Effector memory CD4-positive, alpha-beta T cell (primary cell): ENCODE measurements around the gene SURF6.
"Not testable (repeated sequence)": the region's sequence is repeated elsewhere in the genome, so short reads cannot be mapped to it uniquely, and the experiment has no call there.

ENCODE experiments used
- DNase-seq, 3 donors: peaks; one replicate each; pipeline ENCODE4 v3.0.0-alpha.2; 2020
- H3K27ac ChIP-seq: 2 replicates; pipeline ENCODE4 v1.7.0; 2013; ENCODE audit warnings: mild to moderate bottlenecking, low read length, moderate library complexity; ENCODE audit not compliant: insufficient read depth, poor library complexity, severe bottlenecking
- H3K27me3 ChIP-seq: replicated peaks from 2 replicates; pipeline ENCODE4 v1.7.0; 2013; ENCODE audit warnings: mild to moderate bottlenecking, low read length; ENCODE audit not compliant: insufficient read depth, control insufficient read depth, poor library complexity, severe bottlenecking
- H3K36me3 ChIP-seq: 2 replicates; pipeline ENCODE4 v1.7.0; 2013; ENCODE audit warnings: mild to moderate bottlenecking, low read length, moderate library complexity; ENCODE audit not compliant: control insufficient read depth, insufficient read depth
- H3K4me1 ChIP-seq: 2 replicates; pipeline ENCODE4 v1.7.0; 2013; ENCODE audit warnings: low read length, mild to moderate bottlenecking; ENCODE audit not compliant: control insufficient read depth, insufficient read depth, poor library complexity, severe bottlenecking
- H3K4me3 ChIP-seq: 2 replicates; pipeline ENCODE4 v1.7.0; 2013; ENCODE audit warnings: low read length, low read depth, mild to moderate bottlenecking; ENCODE audit not compliant: insufficient read depth, poor library complexity, severe bottlenecking
- H3K9me3 ChIP-seq: 2 replicates; pipeline ENCODE4 v1.7.0; 2013; ENCODE audit warnings: mild to moderate bottlenecking, low read length, moderate library complexity; ENCODE audit not compliant: control insufficient read depth

SURF6 gene

DNA sequence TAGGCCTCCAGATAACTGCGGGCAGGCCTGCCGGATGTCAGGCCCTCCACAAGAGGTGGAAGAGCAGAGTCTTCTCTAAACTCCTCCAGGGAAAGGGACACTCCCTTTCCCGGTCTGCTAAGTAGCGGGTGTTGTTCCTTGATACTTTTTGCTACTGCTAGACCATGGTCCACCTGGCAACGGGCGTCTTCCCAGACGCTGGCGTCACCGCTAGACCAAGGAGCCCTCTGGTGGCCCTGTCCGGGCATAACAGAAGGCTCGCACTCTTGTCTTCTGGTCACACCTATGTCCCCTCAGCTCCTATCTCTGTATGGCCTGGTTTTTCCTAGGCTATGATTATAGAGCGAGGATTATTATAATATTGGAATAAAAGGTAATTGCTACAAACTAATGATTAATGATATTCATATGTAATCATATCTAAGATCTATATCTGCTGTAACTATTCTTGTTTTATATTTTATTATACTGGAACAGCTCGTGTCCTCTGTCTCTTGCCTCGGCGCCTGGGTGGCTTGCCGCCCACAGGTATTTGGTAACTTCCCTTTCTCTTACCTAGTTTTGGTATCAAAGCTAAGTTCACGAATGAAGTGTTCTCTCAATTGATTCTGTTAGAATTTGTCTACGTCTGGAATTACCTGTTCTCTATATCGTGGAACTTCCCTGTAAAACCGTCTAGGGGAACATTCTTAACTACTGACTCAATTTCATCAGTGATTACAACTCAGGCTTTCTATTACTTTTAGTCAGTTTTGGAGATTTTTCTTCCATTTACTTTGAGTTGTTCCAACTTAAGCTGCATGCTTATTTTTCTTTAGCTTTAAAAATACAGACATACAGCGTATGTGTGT lies 6.5 kb downstream of the SURF6 start:
- H3K4me3 ChIP-seq, H3K27ac ChIP-seq, H3K4me1 ChIP-seq, DNase-seq, H3K27me3 ChIP-seq, H3K9me3 ChIP-seq: not testable (repeated sequence)
- peaks cover 46% of the 10 kb centered on the region for H3K36me3 ChIP-seq

GRCh38 chr9:133327834-133328484 lies 8.0 kb downstream of the SURF6 start:
- Histone ChIP-seq H3K9me3 (no peaks in the 10 kb centered on the region), H3K4me3 (no peak overlapping the region), H3K4me1 (no peaks in the 10 kb centered on the region), H3K27me3 (no peaks in the 10 kb centered on the region), H3K36me3 (peaks cover 32% of the 10 kb centered on the region), H3K27ac (no peak overlapping the region)
- DNase-seq = no peak

DNA sequence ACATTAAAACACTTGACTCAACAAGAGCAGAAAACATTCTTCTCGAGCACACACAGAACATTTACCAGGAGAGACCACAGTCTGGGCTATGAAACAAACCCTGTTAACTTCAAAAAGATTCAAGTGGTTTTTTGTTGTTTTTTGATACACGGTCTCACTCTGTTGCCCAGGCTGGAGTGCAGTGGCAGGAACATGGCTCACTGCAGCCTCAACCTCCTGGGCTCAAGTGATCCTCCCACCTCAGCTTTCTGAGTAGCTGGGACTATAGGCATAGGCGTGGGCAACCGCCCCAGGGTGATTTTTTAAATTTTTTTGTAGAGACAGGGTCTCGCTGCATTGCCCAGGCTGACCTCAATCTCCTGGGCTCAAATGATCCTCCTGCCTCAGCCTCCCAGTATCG lies 9.0 kb downstream of the SURF6 start:
- peaks cover 22% of the 10 kb centered on the region for H3K36me3 ChIP-seq
- not testable (repeated sequence) for H3K27me3 ChIP-seq, H3K4me1 ChIP-seq, DNase-seq, H3K9me3 ChIP-seq, H3K4me3 ChIP-seq, H3K27ac ChIP-seq

DNA sequence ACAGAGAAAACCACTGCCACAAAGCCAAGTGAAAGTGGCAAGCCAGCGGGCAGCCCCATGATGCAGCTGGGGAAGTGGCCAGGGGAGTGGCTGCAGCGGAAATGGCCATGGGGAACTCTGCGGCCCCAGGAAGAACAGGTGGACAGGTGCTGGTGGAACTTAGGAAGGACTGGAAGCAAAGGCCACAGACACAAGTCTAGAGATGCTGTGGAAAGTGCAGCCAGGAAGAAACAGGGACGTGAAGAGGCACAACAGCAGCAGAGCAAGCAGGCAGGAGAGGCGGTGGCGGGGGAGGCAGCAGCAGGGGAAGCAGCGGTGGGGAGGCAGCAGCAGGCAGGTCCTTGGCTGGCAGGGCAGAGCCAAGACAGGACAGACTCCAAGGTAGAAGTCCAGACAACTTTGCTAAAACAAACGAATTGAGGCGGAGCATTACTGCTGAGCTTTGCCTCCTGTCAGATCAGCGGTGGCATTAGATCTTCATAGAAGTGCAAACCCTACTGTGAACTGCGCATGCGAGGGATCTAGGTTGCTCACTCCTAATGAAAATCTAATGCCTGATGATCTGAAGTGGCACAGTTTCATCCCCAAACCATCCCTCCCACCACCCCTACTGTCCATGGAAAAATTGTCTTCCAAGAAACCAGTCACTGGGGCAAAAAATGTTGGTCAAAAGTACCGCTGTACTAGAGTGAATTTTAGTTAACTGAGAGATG lies 11.8 kb downstream of the SURF6 start:
- Histone ChIP-seq H3K4me1 (no peaks in the 10 kb centered on the region), H3K9me3 (no peaks in the 10 kb centered on the region), H3K27me3 (no peaks in the 10 kb centered on the region), H3K36me3 (no peaks in the 10 kb centered on the region), H3K4me3 (no peak overlapping the region), H3K27ac (no peak overlapping the region)
- no peak for DNase-seq

DNA sequence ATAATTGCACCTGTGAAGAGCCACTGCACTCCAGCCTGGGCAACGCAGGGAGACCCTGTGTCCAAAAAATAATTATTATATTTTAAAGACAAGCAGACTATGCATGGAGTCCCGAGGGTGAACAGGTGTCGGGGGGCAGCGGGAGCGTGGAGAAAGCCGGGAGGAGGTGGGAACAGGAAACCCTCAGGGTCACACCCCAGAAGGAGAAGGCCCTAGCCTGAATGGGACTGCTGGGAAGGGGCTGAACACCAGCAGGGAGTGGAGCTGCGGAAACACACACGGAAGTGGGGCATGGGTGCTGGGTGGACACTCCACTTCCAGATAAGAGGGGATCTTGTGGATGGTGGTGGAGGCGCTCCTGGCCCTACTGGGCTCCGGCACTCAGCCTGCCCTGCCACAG lies 12.8 kb downstream of the SURF6 start:
- Histone ChIP-seq H3K36me3 (no peaks in the 10 kb centered on the region), H3K4me3 (no peak overlapping the region), H3K27me3 (no peaks in the 10 kb centered on the region), H3K4me1 (no peaks in the 10 kb centered on the region), H3K27ac (no peak overlapping the region), H3K9me3 (no peaks in the 10 kb centered on the region)
- no peak for DNase-seq

DNA sequence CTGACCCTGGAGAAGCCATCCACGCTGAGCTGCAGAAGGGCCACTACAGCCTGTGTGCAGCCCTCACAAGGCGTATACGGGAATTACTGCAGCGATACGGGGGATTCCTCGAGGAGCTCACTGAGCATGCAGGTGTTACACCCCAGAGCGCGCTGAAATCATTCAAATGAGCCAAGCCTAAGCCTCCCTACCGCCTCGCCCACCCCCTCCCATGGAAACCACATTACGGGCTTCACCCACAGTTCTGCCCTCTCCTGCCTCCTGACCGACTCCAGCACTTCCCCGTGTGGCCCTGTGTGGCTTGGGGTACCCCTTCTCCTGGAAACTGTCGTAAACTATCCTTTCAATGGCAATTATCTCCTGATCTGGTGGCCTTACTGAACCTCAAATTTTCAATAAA lies 13.3 kb downstream of the SURF6 start:
- H3K36me3 ChIP-seq = no peaks in the 10 kb centered on the region
- H3K4me3 ChIP-seq = no peak overlapping the region
- H3K4me1 ChIP-seq = no peaks in the 10 kb centered on the region
- DNase-seq = no peak
- H3K27ac ChIP-seq = no peak overlapping the region
- H3K27me3 ChIP-seq = no peaks in the 10 kb centered on the region
- H3K9me3 ChIP-seq = no peaks in the 10 kb centered on the region

DNA sequence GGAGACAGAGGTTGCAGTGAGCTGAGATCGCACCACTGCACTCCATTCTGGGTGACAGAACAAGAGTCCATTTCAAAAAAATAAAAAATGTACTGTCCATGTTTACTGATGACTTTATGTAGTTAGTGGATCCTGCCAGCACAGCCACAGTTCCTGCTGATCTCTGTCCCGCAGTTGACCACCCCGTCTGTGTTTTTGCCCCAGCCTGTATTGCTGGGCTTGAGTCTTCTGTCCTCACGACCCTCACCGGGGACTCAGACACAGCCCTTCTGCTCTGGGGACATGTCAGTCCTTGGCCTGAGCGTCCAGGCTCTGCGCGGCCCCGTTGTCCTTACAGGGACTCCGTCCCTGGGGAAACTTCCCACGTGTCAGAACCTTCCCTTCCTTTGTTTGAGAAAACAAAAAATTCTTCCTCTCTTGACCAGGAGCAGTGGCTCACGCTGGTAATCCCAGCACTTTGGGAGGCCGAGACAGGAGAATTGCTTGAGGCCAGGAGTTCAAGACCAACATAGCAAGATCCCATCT lies 14.5 kb downstream of the SURF6 start:
- Histone ChIP-seq H3K36me3 (no peaks in the 10 kb centered on the region), H3K9me3 (no peaks in the 10 kb centered on the region), H3K4me1 (no peaks in the 10 kb centered on the region), H3K27me3 (no peaks in the 10 kb centered on the region), H3K27ac (no peak overlapping the region), H3K4me3 (no peak overlapping the region)
- DNase-seq = no peak

DNA sequence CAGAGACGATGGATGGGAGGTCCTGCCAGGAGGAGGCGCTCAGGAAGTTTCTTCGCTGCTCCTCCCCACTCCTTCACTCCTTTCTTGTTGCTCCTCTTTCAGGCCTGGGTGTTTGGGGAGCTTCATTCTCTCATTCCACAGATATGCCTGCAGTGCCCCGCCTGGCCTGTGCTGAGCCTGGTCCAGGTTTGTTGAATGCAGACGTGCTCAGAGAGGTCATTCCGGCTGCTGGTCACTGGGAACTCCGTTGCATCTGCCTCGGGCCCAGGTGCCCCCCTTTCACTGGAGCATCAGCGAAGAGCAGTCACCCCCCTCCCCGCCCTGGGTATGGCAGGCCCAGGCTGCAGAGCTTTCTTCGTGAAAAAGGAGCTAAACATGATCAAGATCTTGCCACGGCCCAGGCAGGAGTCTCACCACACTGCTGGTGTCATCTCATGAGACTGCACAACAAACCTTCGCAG lies 15.5 kb downstream of the SURF6 start:
- H3K27me3 ChIP-seq = no peaks in the 10 kb centered on the region
- no peak overlapping the region for H3K27ac ChIP-seq
- no peaks in the 10 kb centered on the region for H3K9me3 ChIP-seq
- no peak overlapping the region for H3K4me3 ChIP-seq
- H3K4me1 ChIP-seq = no peaks in the 10 kb centered on the region
- no peaks in the 10 kb centered on the region for H3K36me3 ChIP-seq
- DNase-seq = no peak

- not testable (repeated sequence) for H3K27ac ChIP-seq, H3K27me3 ChIP-seq, DNase-seq, H3K36me3 ChIP-seq, H3K9me3 ChIP-seq, H3K4me3 ChIP-seq, H3K4me1 ChIP-seq
Measured at GRCh38 chr9:133317551-133317950, 18.4 kb downstream of the SURF6 start.

DNA sequence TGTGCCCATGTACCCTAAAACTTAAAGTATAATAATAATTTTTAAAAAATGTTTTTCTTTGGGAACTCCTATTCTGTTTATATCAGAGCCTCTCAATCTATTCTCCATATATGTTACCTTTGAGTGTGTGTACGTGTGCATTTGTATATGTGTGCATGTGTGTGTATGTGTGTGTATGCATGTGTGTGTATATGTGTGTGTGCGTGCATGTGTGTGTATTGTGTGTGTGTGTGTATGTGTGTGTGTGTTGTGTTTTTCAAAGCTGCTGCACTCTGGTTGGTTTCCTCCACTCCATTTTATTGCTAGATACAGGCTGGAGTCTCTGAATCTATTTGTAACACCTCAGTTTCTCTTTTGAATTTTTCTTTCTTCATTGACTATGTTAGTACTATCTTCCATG lies 20.0 kb downstream of the SURF6 start:
- Histone ChIP-seq H3K27me3 (no peaks in the 10 kb centered on the region), H3K36me3 (no peaks in the 10 kb centered on the region), H3K4me3 (no peak overlapping the region), H3K9me3 (no peaks in the 10 kb centered on the region), H3K4me1 (no peaks in the 10 kb centered on the region), H3K27ac (no peak overlapping the region)
- no peak for DNase-seq
